HL-60/S4 treated with phorbol 12-myristate 13-acetate at 8.2 ng/mL for 4 days and 3 days (cell line): ENCODE data around the gene SELPLG.

Source experiments
- in situ Hi-C: fragments of 300-500 bp; cut with MboI; formaldehyde crosslinking; loops from 2 replicates; pipeline ENCODE4 v1.15.0; 2022; ENCODE audit warnings: low sequenced_read_pairs

Gene SELPLG, protein sequence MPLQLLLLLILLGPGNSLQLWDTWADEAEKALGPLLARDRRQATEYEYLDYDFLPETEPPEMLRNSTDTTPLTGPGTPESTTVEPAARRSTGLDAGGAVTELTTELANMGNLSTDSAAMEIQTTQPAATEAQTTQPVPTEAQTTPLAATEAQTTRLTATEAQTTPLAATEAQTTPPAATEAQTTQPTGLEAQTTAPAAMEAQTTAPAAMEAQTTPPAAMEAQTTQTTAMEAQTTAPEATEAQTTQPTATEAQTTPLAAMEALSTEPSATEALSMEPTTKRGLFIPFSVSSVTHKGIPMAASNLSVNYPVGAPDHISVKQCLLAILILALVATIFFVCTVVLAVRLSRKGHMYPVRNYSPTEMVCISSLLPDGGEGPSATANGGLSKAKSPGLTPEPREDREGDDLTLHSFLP

GRCh38 chr12:108633534-108634248 lies at the start of gene SELPLG:
SELPLG (minus strand) TSS chr12:108633894; CDS start chr12:108624307, 9,587 bp downstream.
- in situ Hi-C loops: no loop called here

DNA sequence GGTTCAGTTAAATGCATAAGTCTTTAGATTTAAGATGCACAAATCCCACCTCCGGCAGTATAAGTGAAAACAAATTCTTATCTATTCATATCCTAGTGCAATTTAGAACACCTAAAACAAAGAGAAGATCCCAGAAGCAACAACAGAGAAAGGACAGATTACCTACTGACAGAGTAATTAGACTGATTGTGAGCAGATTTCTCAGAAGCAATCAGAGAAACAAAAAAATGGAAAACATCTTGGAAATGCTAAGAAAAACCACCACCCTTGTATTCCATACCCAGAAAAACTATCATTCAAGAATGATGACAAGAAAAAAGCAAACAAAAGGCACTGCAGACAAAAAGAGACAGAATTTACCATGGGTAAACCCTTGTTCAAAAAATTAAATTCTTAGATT lies 47.6 kb upstream of the SELPLG start:
- in situ Hi-C loops: no loop called here

DNA sequence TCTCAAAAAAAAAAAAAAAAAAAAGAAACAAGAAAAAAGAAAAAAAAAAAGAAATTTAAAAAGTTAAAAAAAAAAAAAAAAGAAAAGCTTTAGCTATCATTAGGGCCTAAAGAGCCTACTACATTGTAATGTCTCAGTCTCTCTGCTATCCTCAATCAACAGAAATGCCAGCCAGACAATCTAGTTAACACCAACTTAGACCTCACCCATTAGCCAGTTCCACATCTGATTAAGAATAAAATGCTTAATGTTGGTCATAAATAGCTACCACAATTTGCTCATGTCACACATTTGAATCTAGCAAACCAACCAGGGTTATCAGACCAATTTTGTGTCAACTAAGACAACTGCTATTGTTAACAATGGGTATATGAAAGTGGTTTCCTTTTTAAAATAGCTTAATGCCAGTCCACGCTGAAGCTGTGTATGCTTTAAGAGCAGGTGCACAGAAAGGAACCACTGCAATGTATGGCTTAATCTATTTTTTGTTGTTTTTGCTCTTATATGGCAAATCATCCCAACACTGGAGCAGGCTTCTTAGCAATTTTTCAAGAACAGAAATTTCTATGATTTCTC lies 45.5 kb upstream of the SELPLG start:
- in situ Hi-C loops: no loop called here

DNA sequence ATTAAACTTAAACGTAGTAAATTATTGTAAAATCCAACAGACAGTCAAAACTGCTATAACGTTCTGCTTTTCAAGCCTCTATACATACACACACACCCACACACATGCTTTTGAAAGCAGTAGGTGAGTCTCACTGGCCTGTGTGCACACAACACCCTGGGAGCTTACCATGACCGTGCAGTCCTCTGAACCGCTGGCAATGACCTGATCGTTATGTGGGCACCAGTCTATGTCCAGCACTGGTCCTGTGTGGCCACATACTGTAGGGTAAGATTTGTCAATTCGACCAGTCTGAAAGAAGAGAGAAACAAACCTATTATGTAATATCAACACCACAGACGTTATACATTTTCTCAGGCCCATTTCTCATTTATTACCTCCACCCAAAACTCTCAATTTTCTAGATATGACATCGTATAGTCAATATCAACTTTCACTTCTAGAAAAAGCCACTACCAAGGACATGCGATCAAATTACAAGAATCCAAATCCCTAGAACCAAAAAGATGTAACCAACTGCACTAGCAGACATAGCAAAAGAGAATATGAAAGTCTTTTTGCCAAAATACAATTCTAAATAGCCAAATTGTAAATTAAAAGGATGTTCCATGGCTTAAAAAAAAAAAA lies 44.5 kb upstream of the SELPLG start:
- in situ Hi-C loops: no loop called here

DNA sequence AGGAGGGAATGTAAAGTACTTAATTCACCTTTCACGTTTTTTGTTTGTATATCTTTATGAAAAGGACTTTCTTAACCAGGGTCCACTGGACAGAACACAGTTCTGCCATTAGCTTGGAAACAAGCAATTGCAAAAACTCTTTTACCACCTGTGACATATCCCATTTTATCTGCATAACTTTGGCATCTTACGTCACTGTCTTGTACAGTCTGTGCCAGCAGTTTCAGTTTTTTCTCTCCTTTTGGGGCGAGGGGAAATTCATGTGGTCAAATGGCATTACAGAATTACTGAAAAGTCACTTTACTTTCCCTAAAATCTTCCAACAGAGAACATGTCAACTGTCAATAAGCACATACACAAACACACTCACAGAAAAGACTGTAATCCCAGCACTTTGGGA lies 43.7 kb upstream of the SELPLG start:
- in situ Hi-C loops: no loop called here

- in situ Hi-C loops: no loop called here
These were observed 43.0 kb upstream of the SELPLG start for GRCh38 chr12:108676707-108677106.

- in situ Hi-C loops: no loop called here
These were observed 42.1 kb upstream of the SELPLG start for GRCh38 chr12:108675792-108676191.

GRCh38 chr12:108672054-108672453 lies 38.4 kb upstream of the SELPLG start:
- in situ Hi-C loops: loop anchor here (25.0 kb wide), 2 partner anchors 290 to 415 kb away; partner anchors contain the start of genes ALKBH2 and UNG

- in situ Hi-C loops: loop anchor here (25.0 kb wide), 2 partner anchors 291 to 416 kb away; partner anchors contain the start of genes ALKBH2 and UNG
These were observed 37.4 kb upstream of the SELPLG start for GRCh38 chr12:108671110-108671509.

- in situ Hi-C loops: loop anchor here (25.0 kb wide), 2 partner anchors 292 to 417 kb away; partner anchors contain the start of genes ALKBH2 and UNG
These were observed 36.5 kb upstream of the SELPLG start for GRCh38 chr12:108670066-108670631.

GRCh38 chr12:108668542-108668941 lies 34.8 kb upstream of the SELPLG start:
- in situ Hi-C loops: loop anchor here (10.0 to 25.0 kb wide), 3 partner anchors 136 to 419 kb away; partner anchors contain the start of genes ALKBH2 and UNG

GRCh38 chr12:108668063-108668462 lies 34.4 kb upstream of the SELPLG start:
- in situ Hi-C loops: loop anchor here (10.0 to 25.0 kb wide), 3 partner anchors 137 to 419 kb away; partner anchors contain the start of genes ALKBH2 and UNG

GRCh38 chr12:108667349-108667748 lies 33.7 kb upstream of the SELPLG start:
- in situ Hi-C loops: loop anchor here (10.0 to 25.0 kb wide), 3 partner anchors 137 to 420 kb away; partner anchors contain the start of genes ALKBH2 and UNG

DNA sequence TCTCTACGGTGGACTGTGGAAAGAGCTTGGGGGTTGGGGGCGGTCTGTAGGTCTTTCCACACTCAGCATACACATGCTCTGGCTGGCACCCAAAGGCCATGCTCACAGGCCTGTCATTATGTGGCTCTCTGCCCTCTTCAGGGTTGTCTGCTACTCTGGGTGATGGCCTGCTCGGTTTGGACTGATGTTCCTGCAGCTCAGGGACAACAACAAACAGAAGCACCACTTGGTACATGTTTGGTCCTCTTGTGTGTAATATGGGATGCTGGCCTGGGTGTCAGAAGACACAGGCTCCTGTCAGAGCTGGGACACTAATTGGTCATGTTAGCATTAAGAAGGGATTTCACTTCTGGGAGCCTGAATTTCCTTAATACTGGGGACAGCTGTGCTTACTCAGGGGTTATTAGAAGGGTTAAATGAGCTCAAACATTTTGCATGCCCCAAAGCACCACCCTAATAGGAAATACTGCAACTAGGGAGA lies 32.7 kb upstream of the SELPLG start:
- in situ Hi-C loops: loop anchor here (10.0 to 25.0 kb wide), 3 partner anchors 138 to 421 kb away; partner anchors contain the start of genes ALKBH2 and UNG

- in situ Hi-C loops: loop anchor here (10.0 to 25.0 kb wide), 3 partner anchors 139 to 422 kb away; partner anchors contain the start of genes ALKBH2 and UNG
These were observed 32.0 kb upstream of the SELPLG start for GRCh38 chr12:108665608-108666202.

- in situ Hi-C loops: loop anchor here (10.0 to 25.0 kb wide), 3 partner anchors 140 to 423 kb away; partner anchors contain the start of genes ALKBH2 and UNG
These were observed 30.9 kb upstream of the SELPLG start for GRCh38 chr12:108664338-108665258.

- in situ Hi-C loops: loop anchor here (10.0 to 25.0 kb wide), 3 partner anchors 141 to 424 kb away; partner anchors contain the start of genes ALKBH2 and UNG
These were observed 29.8 kb upstream of the SELPLG start for GRCh38 chr12:108663324-108664015.

GRCh38 chr12:108658115-108658514 lies 24.4 kb upstream of the SELPLG start:
- in situ Hi-C loops: loop anchor here (25.0 kb wide), 2 partner anchors 304 to 429 kb away; partner anchors contain the start of genes ALKBH2 and UNG
